Measurements from ENCODE around the gene APOE. TPM values are rescaled to one million over a fixed set of nuclear protein-coding genes. Genes with fewer than 3 reads are reported as not detected.
A peak's percentile ranks its signal among the peaks of the same experiment; 100 is the strongest.
"Not testable (repeated sequence)": the region's sequence is repeated elsewhere in the genome, so short reads cannot be mapped to it uniquely, and the experiment has no call there.

Gene APOE
- polyA plus RNA-seq, 3 donors, result 265 to 362 (median 295) TPM

DNA sequence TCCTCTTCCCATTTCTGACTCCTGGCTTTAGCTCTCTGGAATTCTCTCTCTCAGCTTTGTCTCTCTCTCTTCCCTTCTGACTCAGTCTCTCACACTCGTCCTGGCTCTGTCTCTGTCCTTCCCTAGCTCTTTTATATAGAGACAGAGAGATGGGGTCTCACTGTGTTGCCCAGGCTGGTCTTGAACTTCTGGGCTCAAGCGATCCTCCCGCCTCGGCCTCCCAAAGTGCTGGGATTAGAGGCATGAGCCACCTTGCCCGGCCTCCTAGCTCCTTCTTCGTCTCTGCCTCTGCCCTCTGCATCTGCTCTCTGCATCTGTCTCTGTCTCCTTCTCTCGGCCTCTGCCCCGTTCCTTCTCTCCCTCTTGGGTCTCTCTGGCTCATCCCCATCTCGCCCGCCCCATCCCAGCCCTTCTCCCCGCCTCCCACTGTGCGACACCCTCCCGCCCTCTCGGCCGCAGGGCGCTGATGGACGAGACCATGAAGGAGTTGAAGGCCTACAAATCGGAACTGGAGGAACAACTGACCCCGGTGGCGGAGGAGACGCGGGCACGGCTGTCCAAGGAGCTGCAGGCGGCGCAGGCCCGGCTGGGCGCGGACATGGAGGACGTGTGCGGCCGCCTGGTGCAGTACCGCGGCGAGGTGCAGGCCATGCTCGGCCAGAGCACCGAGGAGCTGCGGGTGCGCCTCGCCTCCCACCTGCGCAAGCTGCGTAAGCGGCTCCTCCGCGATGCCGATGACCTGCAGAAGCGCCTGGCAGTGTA lies 2.7 kb downstream of the APOE start:
- DNase-seq (ENCODE audit: low read depth in 3 of 3, low spot score in 2 of 3), result no peak

DNA sequence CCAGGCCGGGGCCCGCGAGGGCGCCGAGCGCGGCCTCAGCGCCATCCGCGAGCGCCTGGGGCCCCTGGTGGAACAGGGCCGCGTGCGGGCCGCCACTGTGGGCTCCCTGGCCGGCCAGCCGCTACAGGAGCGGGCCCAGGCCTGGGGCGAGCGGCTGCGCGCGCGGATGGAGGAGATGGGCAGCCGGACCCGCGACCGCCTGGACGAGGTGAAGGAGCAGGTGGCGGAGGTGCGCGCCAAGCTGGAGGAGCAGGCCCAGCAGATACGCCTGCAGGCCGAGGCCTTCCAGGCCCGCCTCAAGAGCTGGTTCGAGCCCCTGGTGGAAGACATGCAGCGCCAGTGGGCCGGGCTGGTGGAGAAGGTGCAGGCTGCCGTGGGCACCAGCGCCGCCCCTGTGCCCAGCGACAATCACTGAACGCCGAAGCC lies 3.3 kb downstream of the APOE start:
- no peak for DNase-seq (ENCODE audit: low read depth in 3 of 3, low spot score in 2 of 3)

GRCh38 chr19:44909775-44910174 lies 4.2 kb downstream of the APOE start:
- DNase-seq (ENCODE audit: low read depth in 3 of 3, low spot score in 2 of 3), result no peak

DNA sequence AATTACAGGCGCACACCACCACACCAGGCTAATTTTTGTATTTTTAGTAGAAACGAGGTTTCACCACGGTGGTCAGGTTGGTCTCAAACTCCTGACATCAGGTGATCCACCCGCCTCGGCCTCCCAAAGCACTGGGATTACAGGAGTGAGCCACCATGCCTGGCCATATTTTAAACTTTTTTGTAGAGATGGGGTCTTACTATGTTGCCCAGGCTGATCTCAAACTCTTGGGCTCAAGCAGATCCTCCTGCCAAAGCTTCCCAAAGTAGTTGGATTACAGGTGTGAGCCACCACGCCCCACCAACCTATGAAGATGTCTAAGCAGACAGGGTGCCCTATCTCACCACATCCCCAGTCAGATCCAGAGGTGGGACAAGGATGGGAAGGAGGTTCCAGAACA lies 6.3 kb downstream of the APOE start:
- DNase-seq (ENCODE audit: low read depth in 3 of 3, low spot score in 2 of 3), result not testable (repeated sequence)

DNA sequence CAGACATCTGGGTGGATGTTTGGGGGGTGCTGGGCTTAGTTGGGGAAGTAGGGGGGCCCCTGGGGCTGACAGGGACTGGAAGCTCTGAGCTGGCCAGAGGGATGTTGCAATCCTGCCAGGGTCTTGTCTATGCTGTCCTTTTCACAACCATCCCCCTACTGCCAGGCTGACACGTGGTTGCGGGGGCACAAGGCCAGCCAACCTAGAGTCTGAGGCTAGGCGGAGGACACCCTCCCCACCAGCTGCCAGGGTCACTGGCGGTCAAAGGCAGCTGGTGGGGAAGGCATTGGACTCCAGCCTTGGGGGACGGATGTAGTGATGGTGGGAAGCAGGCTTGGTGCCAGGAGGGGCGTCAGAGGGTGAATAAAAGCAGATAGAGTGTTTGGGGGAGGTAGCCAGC lies 7.3 kb downstream of the APOE start:
- no peak for DNase-seq (ENCODE audit: low read depth in 3 of 3, low spot score in 2 of 3)

DNA sequence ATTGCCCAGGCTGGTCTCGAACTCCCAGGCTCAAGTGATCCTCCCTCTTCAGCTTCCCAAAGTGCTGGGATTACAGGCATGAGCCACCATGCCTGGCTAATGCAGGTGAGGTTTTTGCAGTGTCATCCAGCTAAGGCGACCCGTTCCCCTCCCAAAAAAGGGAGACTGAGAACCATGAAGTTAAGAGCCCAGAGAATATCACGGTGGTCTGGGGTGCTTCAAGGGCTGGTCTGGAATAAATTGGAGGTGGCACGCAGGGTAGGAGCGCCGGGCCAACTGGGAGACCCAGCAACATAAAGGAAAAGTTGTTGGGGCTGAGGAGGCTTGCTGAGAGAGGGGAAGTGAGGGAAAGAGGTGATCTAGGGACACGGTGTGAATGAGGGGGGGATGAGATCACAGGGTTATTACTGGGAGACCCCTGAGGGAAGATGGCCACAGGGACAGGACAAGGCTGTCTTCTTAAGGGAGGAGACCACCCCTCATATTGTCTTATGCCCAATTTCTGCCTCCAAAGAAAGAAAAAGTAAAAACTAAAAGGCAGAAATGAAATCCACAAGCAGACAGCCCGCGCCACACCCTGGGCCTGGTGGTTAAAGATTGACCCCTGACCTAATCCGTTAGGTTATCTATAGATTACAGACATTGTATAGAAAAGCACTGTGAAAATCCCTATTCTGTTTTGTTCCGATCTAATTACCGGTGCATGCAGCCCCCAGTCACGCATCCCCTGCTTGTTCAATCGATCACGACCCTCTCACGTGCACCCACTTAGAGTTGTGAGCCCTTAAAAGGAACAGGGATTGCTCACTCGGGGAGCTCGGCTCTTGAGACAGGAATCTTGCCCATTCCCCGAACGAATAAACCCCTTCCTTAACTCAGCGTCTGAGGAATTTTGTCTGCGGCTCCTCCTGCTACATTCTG lies 8.2 kb downstream of the APOE start:
- DNase-seq (ENCODE audit: low read depth in 3 of 3, low spot score in 2 of 3), result not testable (repeated sequence)

- peak; percentile 75 to 90 (median 89) for DNase-seq (ENCODE audit: low read depth in 3 of 3, low spot score in 2 of 3)
Observed at GRCh38 chr19:44914433-44915206, 9.0 kb downstream of the APOE start, which contains the start of gene APOC1. Gene APOC1 (plus strand): TSS chr19:44914608. CDS start chr19:44914892, 284 bp downstream.

GRCh38 chr19:44924243-44924725 lies 18.7 kb downstream of the APOE start:
- DNase-seq (ENCODE audit: low read depth in 3 of 3, low spot score in 2 of 3), result no peak

DNA sequence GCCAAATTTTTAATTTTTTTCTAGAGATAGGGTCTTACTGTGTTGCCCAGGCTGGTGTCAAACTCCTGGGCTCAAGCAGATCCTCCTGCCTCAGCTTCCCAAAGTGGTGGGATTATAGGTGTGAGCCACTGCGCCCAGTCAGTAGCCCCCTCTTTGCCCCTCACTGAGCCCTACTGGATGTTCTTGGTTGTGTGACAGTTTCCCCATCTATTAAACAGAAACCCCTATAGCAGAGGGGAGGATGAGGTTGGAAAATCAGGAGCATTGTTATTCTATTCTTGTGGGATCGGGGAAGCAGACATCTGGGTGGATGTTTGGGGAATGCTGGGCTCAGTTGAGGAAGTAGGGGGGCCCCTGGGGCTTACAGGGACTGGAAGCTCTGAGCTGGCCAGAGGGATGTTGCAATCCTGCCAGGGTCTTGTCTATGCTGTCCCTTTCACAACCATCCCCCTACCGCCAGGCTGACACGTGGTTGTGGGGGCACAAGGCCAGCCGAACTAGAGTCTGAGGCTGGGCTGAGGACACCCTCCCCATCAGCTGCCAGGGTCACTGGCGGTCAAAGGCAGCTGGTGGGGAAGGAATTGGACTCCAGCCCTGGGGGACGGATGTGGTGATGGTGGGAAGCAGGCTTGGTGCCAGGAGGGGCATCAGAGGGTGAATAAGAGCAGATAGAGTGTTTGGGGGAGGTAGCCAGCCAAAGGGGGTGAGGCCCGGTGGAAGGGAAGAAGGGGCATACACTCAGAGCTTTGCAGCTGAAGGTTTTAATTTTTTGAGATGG lies 19.7 kb downstream of the APOE start:
- DNase-seq (ENCODE audit: low read depth in 3 of 3, low spot score in 2 of 3), result no peak

GRCh38 chr19:44926245-44927077 lies 20.9 kb downstream of the APOE start:
- not testable (repeated sequence) for DNase-seq (ENCODE audit: low read depth in 3 of 3, low spot score in 2 of 3)

DNA sequence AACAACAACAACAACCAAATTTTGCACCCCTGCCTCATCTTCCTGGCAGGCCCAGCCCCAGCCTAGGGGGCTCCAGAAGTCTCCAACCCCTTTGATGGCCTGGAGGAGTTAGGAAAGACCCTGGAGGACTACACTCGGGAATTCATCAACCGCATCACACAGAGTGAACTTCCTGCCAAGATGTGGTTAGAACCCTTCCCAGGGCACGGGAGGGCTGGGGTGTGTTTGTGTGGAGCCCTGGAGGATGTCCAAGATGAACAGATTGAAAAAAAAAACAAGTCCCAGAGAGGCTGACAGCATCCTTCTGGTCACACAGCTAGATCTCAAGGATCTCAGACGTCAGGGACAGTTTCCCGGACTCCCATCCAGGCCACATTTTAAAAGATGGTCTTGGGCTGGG lies 22.1 kb downstream of the APOE start:
- DNase-seq (ENCODE audit: low read depth in 3 of 3, low spot score in 2 of 3), result no peak

GRCh38 chr19:44930088-44930487 lies 24.5 kb downstream of the APOE start:
- no peak for DNase-seq (ENCODE audit: low read depth in 3 of 3, low spot score in 2 of 3)

DNA sequence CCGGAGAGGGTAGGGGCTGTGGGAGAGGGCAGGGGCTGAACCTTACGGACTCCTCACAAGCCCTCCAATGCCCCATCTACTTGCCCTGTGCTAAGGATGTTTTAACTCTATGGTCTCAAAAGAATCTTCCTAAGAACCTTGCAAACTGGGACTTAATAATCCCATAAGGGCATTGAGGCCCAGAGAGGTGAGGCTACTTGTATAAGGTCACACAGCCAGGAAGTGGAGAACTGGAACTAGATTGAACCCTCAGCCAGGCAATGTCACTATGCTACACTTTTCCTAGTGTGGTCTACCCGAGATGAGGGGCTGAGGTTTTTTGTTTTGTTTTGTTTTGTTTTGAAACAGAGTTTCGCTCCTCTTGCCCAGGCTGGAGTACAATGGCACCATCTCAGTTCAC lies 25.9 kb downstream of the APOE start:
- no peak for DNase-seq (ENCODE audit: low read depth in 3 of 3, low spot score in 2 of 3)

- DNase-seq (ENCODE audit: low read depth in 3 of 3, low spot score in 2 of 3), result no peak
Observed at GRCh38 chr19:44939668-44940067, 34.1 kb downstream of the APOE start.

DNA sequence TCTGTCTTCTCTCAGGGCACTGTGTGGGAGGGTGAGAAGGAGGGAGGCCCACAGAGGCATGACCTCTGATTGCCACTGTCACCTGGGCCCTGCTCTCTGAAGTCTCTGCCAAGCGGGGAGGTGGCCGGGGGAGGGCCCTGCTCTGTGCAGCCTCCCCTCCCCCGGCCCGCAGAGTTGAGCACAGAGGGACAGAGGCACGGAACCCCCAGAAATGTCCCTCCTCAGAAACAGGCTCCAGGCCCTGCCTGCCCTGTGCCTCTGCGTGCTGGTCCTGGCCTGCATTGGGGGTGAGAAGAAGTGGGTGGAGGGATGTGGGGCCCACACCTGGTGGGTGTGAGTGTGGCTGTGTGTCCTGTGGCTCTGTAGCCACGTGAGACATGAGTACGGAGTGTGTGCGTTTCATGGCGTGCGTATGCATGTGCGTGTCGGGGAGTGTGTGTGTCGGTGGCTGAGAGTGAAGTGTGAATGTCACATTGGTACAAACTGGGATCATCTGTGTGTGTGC lies 36.5 kb downstream of the APOE start, which contains the start of gene APOC4:
Gene APOC4, plus strand, starts transcription at position 171 of the 505 bp plus-strand sequence. Its CDS starts 41 bp downstream, at position 212.
- DNase-seq (ENCODE audit: low read depth in 3 of 3, low spot score in 2 of 3), result no peak

GRCh38 chr19:44943801-44944249 lies 38.2 kb downstream of the APOE start:
- DNase-seq (ENCODE audit: low read depth in 3 of 3, low spot score in 2 of 3), result no peak

- no peak for DNase-seq (ENCODE audit: low read depth in 3 of 3, low spot score in 2 of 3)
Observed at GRCh38 chr19:44947041-44947581, 41.5 kb downstream of the APOE start.

DNA sequence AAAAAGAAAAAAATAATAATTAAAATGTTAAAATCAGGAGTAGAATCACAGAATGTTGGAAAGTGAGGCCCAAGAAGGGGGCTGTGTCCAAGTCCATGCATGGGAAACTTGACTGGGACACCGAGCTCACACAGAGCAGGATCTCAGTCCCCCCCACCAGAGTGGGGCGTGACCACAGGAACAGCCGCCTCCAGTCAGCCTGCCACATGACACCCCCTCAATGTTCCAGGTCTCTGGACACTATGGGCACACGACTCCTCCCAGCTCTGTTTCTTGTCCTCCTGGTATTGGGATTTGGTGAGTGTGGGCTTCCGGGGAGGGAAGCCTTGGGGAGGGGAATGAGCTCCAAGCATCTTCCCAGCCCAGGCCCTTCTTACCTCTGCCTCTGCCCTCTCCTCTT lies 42.6 kb downstream of the APOE start:
- DNase-seq (ENCODE audit: low read depth in 3 of 3, low spot score in 2 of 3), result no peak

All from right renal cortex interstitium (tissue), 3 donors.